Neural progenitor cell (in vitro differentiated cells): ENCODE measurements around the gene FGF16. TPM values are rescaled to one million over a fixed set of nuclear protein-coding genes. Genes with fewer than 3 reads are reported as not detected.

ENCODE experiments used
- DNase-seq: peaks from one replicate; pipeline ENCODE4 v3.0.0-alpha.2; 2016; ENCODE audit warnings: low spot score
- H2AFZ ChIP-seq: fragments of 200-600 bp; sonication (generic); replicated peaks from 2 replicates; pipeline ENCODE4 v1.6.1; 2016; ENCODE audit warnings: antibody characterized with exemption
- H3F3A ChIP-seq: fragments of 200-600 bp; sonication (generic); 2 replicates; pipeline ENCODE4 v1.6.1; 2016; ENCODE audit warnings: antibody characterized with exemption, low read depth
- H3K27ac ChIP-seq: fragments of 200-600 bp; sonication (generic); 2 replicates; pipeline ENCODE4 v1.5.1; 2016; ENCODE audit warnings: mild to moderate bottlenecking
- H3K27me3 ChIP-seq: fragments of 200-600 bp; sonication (generic); 2 replicates; pipeline ENCODE4 v1.6.1; 2016; ENCODE audit warnings: mild to moderate bottlenecking, moderate library complexity
- H3K36me3 ChIP-seq: fragments of 200-600 bp; sonication (generic); 2 replicates; pipeline ENCODE4 v1.5.1; 2016
- H3K4me1 ChIP-seq: fragments of 200-600 bp; sonication (generic); 2 replicates; pipeline ENCODE4 v1.6.1; 2016; ENCODE audit warnings: mixed run types
- H3K4me2 ChIP-seq: fragments of 200-600 bp; sonication (generic); 2 replicates; pipeline ENCODE4 v1.6.1; 2016
- H3K4me3 ChIP-seq: fragments of 200-600 bp; sonication (generic); 2 replicates; pipeline ENCODE4 v1.5.1; 2016
- H3K79me2 ChIP-seq: fragments of 200-600 bp; sonication (generic); 2 replicates; pipeline ENCODE4 v1.6.1; 2016; ENCODE audit warnings: low read depth
- H3K9ac ChIP-seq: fragments of 200-600 bp; sonication (generic); 2 replicates; pipeline ENCODE4 v1.6.1; 2016
- H3K9me3 ChIP-seq: fragments of 200-600 bp; sonication (generic); 2 replicates; pipeline ENCODE4 v1.5.1; 2016; ENCODE audit warnings: low read depth
- H4K20me1 ChIP-seq: fragments of 200-600 bp; sonication (generic); 2 replicates; pipeline ENCODE4 v1.6.1; 2016; ENCODE audit warnings: low read depth
- H3K27ac Mint-ChIP-seq: 3 replicates; pipeline ENCODE4 v1.8.0; 2021; ENCODE audit warnings: mixed read lengths
- H3K27me3 Mint-ChIP-seq: 2 replicates; pipeline ENCODE4 v1.8.0; 2022; ENCODE audit warnings: low read depth, mild to moderate bottlenecking, inconsistent platforms, moderate library complexity, mixed read lengths; ENCODE audit not compliant: insufficient read depth
- H3K36me3 Mint-ChIP-seq: 3 replicates; pipeline ENCODE4 v1.8.0; 2021; ENCODE audit warnings: mixed read lengths
- H3K4me1 Mint-ChIP-seq: 3 replicates; pipeline ENCODE4 v1.8.0; 2021; ENCODE audit warnings: mixed read lengths
- H3K4me3 Mint-ChIP-seq: 3 replicates; pipeline ENCODE4 v1.8.0; 2021; ENCODE audit warnings: mild to moderate bottlenecking, moderate library complexity, mixed read lengths
- H3K9me3 Mint-ChIP-seq: 3 replicates; pipeline ENCODE4 v1.8.0; 2020; ENCODE audit warnings: mixed read lengths
- CTCF ChIP-seq: fragments of 200-600 bp; sonication (generic); IDR thresholded peaks from 2 replicates; pipeline ENCODE4 v1.5.1; 2017; ENCODE audit warnings: antibody characterized with exemption, mild to moderate bottlenecking
- EZH2 ChIP-seq: fragments of 200-600 bp; sonication (generic); IDR thresholded peaks from 2 replicates; pipeline ENCODE4 v1.6.1; 2017; ENCODE audit warnings: antibody characterized with exemption, mild to moderate bottlenecking, moderate library complexity
- EZH2phosphoT487 ChIP-seq: fragments of 200-600 bp; sonication (generic); IDR thresholded peaks from 2 replicates; pipeline ENCODE4 v1.6.1; 2017; ENCODE audit warnings: antibody characterized with exemption
- total RNA-seq: library from RNA; depleted of rRNA; stranded (reverse); fragments of >200 nt; gene quantifications from 2 replicates; pipeline ENCODE4 v1.2.3, GENCODE V29; 2015; ENCODE audit warnings: low replicate concordance

Gene FGF16
- total RNA-seq, 1 donor from 2014 or later, result not detected

GRCh38 chrX:77436682-77437081 is 10.5 kb upstream of the FGF16 start:
- Histone ChIP-seq H3K4me3 (no peak overlapping the region), H3K27ac (no peak overlapping the region), H3K4me2 (no peak overlapping the region), H3K9me3 (no peaks in the 10 kb centered on the region), H2AFZ (no peak overlapping the region), H3K27me3 (no peaks in the 10 kb centered on the region), H3F3A (no peaks in the 10 kb centered on the region), H3K4me1 (no peaks in the 10 kb centered on the region), H4K20me1 (no peaks in the 10 kb centered on the region), H3K79me2 (no peaks in the 10 kb centered on the region), H3K36me3 (no peaks in the 10 kb centered on the region), H3K9ac (no peak overlapping the region)
- peaks cover 5% of the 10 kb centered on the region for H3K27me3 Mint-ChIP-seq
- no peak overlapping the region for H3K27ac Mint-ChIP-seq
- no peak overlapping the region for H3K4me3 Mint-ChIP-seq
- peaks cover 6% of the 10 kb centered on the region for H3K9me3 Mint-ChIP-seq
- TF ChIP-seq CTCF (no peak), EZH2phosphoT487 (no peak), EZH2 (no peak)
- H3K4me1 Mint-ChIP-seq, result no peaks in the 10 kb centered on the region
- no peaks in the 10 kb centered on the region for H3K36me3 Mint-ChIP-seq
- DNase-seq, result no peak

GRCh38 chrX:77440330-77440729 is 6.9 kb upstream of the FGF16 start:
- no peak overlapping the region for H3K27ac ChIP-seq
- no peaks in the 10 kb centered on the region for H3K79me2 ChIP-seq
- H3F3A ChIP-seq, result no peaks in the 10 kb centered on the region
- H3K9me3 ChIP-seq, result no peaks in the 10 kb centered on the region
- no peak overlapping the region for H3K27ac Mint-ChIP-seq
- no peak overlapping the region for H3K9ac ChIP-seq
- no peaks in the 10 kb centered on the region for H3K27me3 ChIP-seq
- H3K4me3 ChIP-seq, result no peak overlapping the region
- H3K4me2 ChIP-seq, result no peak overlapping the region
- no peaks in the 10 kb centered on the region for H3K36me3 ChIP-seq
- no peak for TF ChIP-seq EZH2phosphoT487
- no peak for TF ChIP-seq EZH2
- TF ChIP-seq CTCF, result no peak
- no peaks in the 10 kb centered on the region for H3K4me1 Mint-ChIP-seq
- H3K4me1 ChIP-seq, result no peaks in the 10 kb centered on the region
- peaks cover 6% of the 10 kb centered on the region for H3K9me3 Mint-ChIP-seq
- no peaks in the 10 kb centered on the region for H4K20me1 ChIP-seq
- no peak overlapping the region for H3K4me3 Mint-ChIP-seq
- DNase-seq, result no peak
- peaks cover 5% of the 10 kb centered on the region for H3K27me3 Mint-ChIP-seq
- no peak overlapping the region for H2AFZ ChIP-seq
- no peaks in the 10 kb centered on the region for H3K36me3 Mint-ChIP-seq

- no peak for TF ChIP-seq EZH2phosphoT487
- TF ChIP-seq CTCF, result no peak
- TF ChIP-seq EZH2, result no peak
- no peak overlapping the region for H3K27ac ChIP-seq
- no peaks in the 10 kb centered on the region for H3K79me2 ChIP-seq
- peaks cover 7% of the 10 kb centered on the region for H3K9me3 Mint-ChIP-seq
- H3F3A ChIP-seq, result no peaks in the 10 kb centered on the region
- no peak overlapping the region for H3K4me3 Mint-ChIP-seq
- no peak overlapping the region for H3K9ac ChIP-seq
- H3K36me3 Mint-ChIP-seq, result no peaks in the 10 kb centered on the region
- no peak overlapping the region for H3K4me2 ChIP-seq
- no peaks in the 10 kb centered on the region for H3K4me1 ChIP-seq
- no peaks in the 10 kb centered on the region for H3K36me3 ChIP-seq
- peaks cover 6% of the 10 kb centered on the region for H3K27me3 ChIP-seq
- no peaks in the 10 kb centered on the region for H3K9me3 ChIP-seq
- no peak overlapping the region for H3K27ac Mint-ChIP-seq
- no peak overlapping the region for H2AFZ ChIP-seq
- no peaks in the 10 kb centered on the region for H4K20me1 ChIP-seq
- no peak for DNase-seq
- no peaks in the 10 kb centered on the region for H3K4me1 Mint-ChIP-seq
- H3K27me3 Mint-ChIP-seq, result peaks cover 9% of the 10 kb centered on the region
- no peak overlapping the region for H3K4me3 ChIP-seq
Measured at GRCh38 chrX:77441033-77441432, 6.2 kb upstream of the FGF16 start.
